K562 (cell line): ENCODE results near the gene PNPLA2. TPM values are rescaled to one million over a fixed set of nuclear protein-coding genes. Genes with fewer than 3 reads are reported as not detected.

Source experiments
- COPS2 ChIP-seq: fragments of 450-650 bp; conservative IDR thresholded peaks from 2 replicates; pipeline ENCODE4 v1.6.1; 2016; ENCODE audit warnings: mild to moderate bottlenecking, moderate library complexity
- DDX20 ChIP-seq: fragments of 450-650 bp; IDR thresholded peaks from 2 replicates; pipeline ENCODE4 v1.6.1; 2016; ENCODE audit warnings: missing genetic modification characterization, low read depth, mild to moderate bottlenecking, missing compliant biosample characterization, moderate library complexity
- polyA plus RNA-seq, 8 experiments: library from polyadenylated mRNA; depleted of rRNA in 4 of 8; stranded (reverse) in 5 of 8; unstranded in 3 of 8; fragments of >200 nt; fragmentation: Nextera tagmentation in 2 of 8; fragmentation: Illumina TruSeq in 1 of 8; extraction: Ambion mirVana in 2 of 8; extraction: Trizol in 1 of 8; gene quantifications; 2 replicates each; pipeline versions ENCODE4 v1.2.1 to v1.2.3, GENCODE V29; 2011 to 2014; ENCODE audit warnings: inconsistent platforms in 1 of 8, missing spikeins in 1 of 8
- total RNA-seq, 7 experiments: library from RNA; depleted of rRNA in 6 of 7; stranded (reverse); fragments of >200 nt in 6 of 7; fragmentation: Illumina TruSeq in 2 of 7; extraction: Trizol in 2 of 7; gene quantifications; 2 replicates each; pipeline versions ENCODE4 v1.2.1 to v1.2.3, GENCODE V29; 2011 to 2021; ENCODE audit warnings: low replicate concordance in 1 of 7
- TF ChIP-seq, protein P1 (sequence below): fragments of 450-650 bp; IDR thresholded peaks from 2 replicates; pipeline ENCODE4 v1.6.1; 2016; ENCODE audit warnings: mild to moderate bottlenecking, moderate library complexity

Gene PNPLA2
- total and polyA plus RNA-seq, 9 of the 15 experiments (the other 6 are each of a cell fraction or from before 2014, with no cell fraction given), result 0.39 to 87.1 (median 8.4) TPM

DNA sequence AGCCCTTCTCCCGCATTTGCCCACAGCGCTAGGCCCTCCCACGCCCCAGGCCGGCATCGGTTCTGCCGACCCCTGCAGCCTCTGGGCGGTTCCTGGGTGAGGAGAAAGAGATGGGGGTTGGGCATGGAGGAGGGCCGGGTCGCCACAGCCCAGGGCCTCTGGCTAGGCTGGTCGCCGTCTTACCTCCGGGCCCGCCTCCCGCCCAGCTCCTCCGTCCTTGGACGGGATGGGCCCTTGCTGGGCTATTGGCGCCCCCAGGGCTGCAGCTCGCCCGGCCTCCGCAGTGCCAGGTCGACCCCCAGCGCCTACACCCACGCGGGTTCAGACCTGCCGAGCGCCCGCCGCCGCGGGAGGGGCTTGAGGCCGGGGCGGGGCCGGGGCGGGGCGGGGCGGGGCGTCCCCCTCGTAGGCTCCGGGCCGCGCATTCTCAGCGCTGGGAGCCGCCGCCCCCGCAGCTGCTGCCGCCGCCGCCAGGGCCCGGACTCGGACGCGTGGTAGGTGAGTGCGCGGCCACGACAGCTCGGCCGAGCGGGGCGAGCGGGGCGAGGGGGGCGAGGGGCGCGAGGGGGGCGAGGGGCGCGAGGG, 13.9 kb downstream of the PNPLA2 start, which contains the start of gene CD151 (continued):
- TF ChIP-seq, protein P1, sequence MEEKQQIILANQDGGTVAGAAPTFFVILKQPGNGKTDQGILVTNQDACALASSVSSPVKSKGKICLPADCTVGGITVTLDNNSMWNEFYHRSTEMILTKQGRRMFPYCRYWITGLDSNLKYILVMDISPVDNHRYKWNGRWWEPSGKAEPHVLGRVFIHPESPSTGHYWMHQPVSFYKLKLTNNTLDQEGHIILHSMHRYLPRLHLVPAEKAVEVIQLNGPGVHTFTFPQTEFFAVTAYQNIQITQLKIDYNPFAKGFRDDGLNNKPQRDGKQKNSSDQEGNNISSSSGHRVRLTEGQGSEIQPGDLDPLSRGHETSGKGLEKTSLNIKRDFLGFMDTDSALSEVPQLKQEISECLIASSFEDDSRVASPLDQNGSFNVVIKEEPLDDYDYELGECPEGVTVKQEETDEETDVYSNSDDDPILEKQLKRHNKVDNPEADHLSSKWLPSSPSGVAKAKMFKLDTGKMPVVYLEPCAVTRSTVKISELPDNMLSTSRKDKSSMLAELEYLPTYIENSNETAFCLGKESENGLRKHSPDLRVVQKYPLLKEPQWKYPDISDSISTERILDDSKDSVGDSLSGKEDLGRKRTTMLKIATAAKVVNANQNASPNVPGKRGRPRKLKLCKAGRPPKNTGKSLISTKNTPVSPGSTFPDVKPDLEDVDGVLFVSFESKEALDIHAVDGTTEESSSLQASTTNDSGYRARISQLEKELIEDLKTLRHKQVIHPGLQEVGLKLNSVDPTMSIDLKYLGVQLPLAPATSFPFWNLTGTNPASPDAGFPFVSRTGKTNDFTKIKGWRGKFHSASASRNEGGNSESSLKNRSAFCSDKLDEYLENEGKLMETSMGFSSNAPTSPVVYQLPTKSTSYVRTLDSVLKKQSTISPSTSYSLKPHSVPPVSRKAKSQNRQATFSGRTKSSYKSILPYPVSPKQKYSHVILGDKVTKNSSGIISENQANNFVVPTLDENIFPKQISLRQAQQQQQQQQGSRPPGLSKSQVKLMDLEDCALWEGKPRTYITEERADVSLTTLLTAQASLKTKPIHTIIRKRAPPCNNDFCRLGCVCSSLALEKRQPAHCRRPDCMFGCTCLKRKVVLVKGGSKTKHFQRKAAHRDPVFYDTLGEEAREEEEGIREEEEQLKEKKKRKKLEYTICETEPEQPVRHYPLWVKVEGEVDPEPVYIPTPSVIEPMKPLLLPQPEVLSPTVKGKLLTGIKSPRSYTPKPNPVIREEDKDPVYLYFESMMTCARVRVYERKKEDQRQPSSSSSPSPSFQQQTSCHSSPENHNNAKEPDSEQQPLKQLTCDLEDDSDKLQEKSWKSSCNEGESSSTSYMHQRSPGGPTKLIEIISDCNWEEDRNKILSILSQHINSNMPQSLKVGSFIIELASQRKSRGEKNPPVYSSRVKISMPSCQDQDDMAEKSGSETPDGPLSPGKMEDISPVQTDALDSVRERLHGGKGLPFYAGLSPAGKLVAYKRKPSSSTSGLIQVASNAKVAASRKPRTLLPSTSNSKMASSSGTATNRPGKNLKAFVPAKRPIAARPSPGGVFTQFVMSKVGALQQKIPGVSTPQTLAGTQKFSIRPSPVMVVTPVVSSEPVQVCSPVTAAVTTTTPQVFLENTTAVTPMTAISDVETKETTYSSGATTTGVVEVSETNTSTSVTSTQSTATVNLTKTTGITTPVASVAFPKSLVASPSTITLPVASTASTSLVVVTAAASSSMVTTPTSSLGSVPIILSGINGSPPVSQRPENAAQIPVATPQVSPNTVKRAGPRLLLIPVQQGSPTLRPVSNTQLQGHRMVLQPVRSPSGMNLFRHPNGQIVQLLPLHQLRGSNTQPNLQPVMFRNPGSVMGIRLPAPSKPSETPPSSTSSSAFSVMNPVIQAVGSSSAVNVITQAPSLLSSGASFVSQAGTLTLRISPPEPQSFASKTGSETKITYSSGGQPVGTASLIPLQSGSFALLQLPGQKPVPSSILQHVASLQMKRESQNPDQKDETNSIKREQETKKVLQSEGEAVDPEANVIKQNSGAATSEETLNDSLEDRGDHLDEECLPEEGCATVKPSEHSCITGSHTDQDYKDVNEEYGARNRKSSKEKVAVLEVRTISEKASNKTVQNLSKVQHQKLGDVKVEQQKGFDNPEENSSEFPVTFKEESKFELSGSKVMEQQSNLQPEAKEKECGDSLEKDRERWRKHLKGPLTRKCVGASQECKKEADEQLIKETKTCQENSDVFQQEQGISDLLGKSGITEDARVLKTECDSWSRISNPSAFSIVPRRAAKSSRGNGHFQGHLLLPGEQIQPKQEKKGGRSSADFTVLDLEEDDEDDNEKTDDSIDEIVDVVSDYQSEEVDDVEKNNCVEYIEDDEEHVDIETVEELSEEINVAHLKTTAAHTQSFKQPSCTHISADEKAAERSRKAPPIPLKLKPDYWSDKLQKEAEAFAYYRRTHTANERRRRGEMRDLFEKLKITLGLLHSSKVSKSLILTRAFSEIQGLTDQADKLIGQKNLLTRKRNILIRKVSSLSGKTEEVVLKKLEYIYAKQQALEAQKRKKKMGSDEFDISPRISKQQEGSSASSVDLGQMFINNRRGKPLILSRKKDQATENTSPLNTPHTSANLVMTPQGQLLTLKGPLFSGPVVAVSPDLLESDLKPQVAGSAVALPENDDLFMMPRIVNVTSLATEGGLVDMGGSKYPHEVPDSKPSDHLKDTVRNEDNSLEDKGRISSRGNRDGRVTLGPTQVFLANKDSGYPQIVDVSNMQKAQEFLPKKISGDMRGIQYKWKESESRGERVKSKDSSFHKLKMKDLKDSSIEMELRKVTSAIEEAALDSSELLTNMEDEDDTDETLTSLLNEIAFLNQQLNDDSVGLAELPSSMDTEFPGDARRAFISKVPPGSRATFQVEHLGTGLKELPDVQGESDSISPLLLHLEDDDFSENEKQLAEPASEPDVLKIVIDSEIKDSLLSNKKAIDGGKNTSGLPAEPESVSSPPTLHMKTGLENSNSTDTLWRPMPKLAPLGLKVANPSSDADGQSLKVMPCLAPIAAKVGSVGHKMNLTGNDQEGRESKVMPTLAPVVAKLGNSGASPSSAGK, result no peak
- TF ChIP-seq DDX20 (tag) (no peak), COPS2 (no peak)
- TF ChIP-seq, all 486 proteins: peak for 53
